ENCODE data around the gene KMT2E. TPM values are rescaled to one million over a fixed set of nuclear protein-coding genes. Genes with fewer than 3 reads are reported as not detected.

Gene KMT2E
- total and polyA plus RNA-seq, 8 donors: 14.1 to 62.5 (median 32.2) TPM

- Histone ChIP-seq H3K27me3 (no peaks in the 10 kb centered on the region), H3K4me1 (peaks cover 0 to 9% (median 7%) of the 10 kb centered on the region in 3 donors), H3K36me3 (peaks cover 0 to 21% (median 3%) of the 10 kb centered on the region in 3 donors), H3K9me3 (no peaks in the 10 kb centered on the region), H3K4me3 (no peak overlapping the region), H3K27ac (peak overlapping the region in 1 of 4 donors; percentile 5)
- intact Hi-C loops (cut with DNase I): no loop called here
- 59 to 61% methylated on average over 2 of the region's 2 CpGs for WGBS, 2 donors
- ATAC-seq (peak in 3 of 4 donors; percentile 53 to 75 (median 61)), FAIRE-seq (no peak), DNase-seq (no peak)
- no peak for TF ChIP-seq CTCF (IDR thresholded peaks at IDR 0.05)
Observed at GRCh38 chr7:105098863-105099515, 85.0 kb downstream of the KMT2E start.

GRCh38 chr7:105101864-105102263 lies 87.9 kb downstream of the KMT2E start:
- Histone ChIP-seq H3K9me3 (no peaks in the 10 kb centered on the region), H3K36me3 (peaks cover 0 to 34% (median 16%) of the 10 kb centered on the region in 3 donors), H3K4me3 (no peak overlapping the region), H3K27ac (no peak overlapping the region), H3K27me3 (no peaks in the 10 kb centered on the region), H3K4me1 (peaks cover 0 to 9% (median 7%) of the 10 kb centered on the region in 3 donors)
- intact Hi-C loops (cut with DNase I): no loop called here
- no peak for TF ChIP-seq CTCF (IDR thresholded peaks at IDR 0.05)
- FAIRE-seq: no peak
- DNase-seq: no peak
- 40 to 43% methylated on average over 4 of the region's 4 CpGs for WGBS, 2 donors
- peak in 1 of 4 donors; percentile 25 for ATAC-seq

DNA sequence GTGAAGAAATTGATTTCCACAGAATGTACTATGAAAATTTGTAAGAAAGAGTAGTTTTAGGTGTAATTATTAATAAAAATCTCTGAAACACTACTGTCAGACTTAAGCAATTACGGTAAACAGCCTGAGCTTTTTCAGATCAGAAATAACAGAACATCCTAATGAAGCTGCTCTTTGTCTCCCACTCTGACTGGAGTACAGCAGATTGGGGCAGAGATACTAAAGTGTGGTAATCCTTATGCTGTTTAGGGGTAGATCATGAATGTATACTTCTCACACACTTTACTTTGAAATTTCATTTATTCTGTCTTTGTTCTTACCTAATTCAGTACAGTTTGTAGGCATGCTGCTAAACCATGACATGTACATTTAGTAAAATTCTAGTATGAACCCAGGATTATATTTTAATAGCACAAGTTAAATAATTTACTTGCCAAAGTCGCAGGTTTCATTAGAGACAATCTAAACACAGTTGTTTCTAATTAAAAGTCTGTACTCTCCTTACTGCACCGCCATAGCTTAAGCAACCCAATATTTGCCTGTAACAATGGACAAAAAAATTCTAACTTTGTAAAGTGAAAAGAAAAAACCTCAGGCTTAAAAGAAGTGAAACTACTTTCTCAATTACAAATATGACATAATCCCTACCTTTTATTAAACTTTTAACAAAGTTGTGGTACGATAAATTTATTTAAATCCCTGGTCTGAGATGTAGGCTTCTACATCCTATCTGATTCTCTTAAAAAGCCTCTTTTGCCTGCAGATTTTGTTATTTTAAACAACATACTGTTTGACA lies 88.8 kb downstream of the KMT2E start:
- Histone ChIP-seq H3K4me3 (no peak overlapping the region), H3K36me3 (peaks cover 0 to 40% (median 23%) of the 10 kb centered on the region in 3 donors), H3K27ac (peak overlapping the region in 1 of 4 donors; percentile 1), H3K4me1 (peaks cover 0 to 9% (median 7%) of the 10 kb centered on the region in 3 donors), H3K9me3 (no peaks in the 10 kb centered on the region), H3K27me3 (no peaks in the 10 kb centered on the region)
- no peak for TF ChIP-seq CTCF (IDR thresholded peaks at IDR 0.05)
- DNase-seq (no peak), ATAC-seq (no peak), FAIRE-seq (no peak)
- 56 to 64% methylated on average over 4 of the region's 4 CpGs for WGBS, 2 donors
- intact Hi-C loops (cut with DNase I): no loop called here

- no peak for TF ChIP-seq CTCF (IDR thresholded peaks at IDR 0.05)
- Histone ChIP-seq H3K9me3 (no peaks in the 10 kb centered on the region), H3K4me1 (peaks cover 0 to 9% (median 7%) of the 10 kb centered on the region in 3 donors), H3K27me3 (no peaks in the 10 kb centered on the region), H3K4me3 (no peak overlapping the region), H3K36me3 (peaks cover 0 to 64% (median 33%) of the 10 kb centered on the region in 3 donors), H3K27ac (no peak overlapping the region)
- DNase-seq (no peak), FAIRE-seq (no peak), ATAC-seq (no peak)
- intact Hi-C loops (cut with DNase I): no loop called here
- WGBS, 2 donors: 80 to 83% methylated on average over 2 of the region's 2 CpGs
Observed at GRCh38 chr7:105105579-105105978, 91.6 kb downstream of the KMT2E start.

All from pancreas (tissue), 10 donors.